HCT116 (cell line): ENCODE data around the gene TEX19. TPM values are rescaled to one million over a fixed set of nuclear protein-coding genes. Genes with fewer than 3 reads are reported as not detected.

Experiments used
- ATAC-seq: fragments of 200-7000 bp; cut with Tn5 transposase; 2 replicates; pipeline ENCODE4 v1.9.1; 2020; ENCODE audit warnings: mild to moderate bottlenecking, moderate library complexity
- BruUV-seq: library from RNA; stranded (reverse); fragments of 400-500 nt; replicated peaks from 2 replicates; lab custom pipeline; 2021; lab: Mats Ljungman, UMichigan
- CTCF ChIA-PET: fragments of 300-600 bp; sonication (Branson Sonifier 250); formaldehyde crosslinking; loops from one replicate; lab custom pipeline; 2021; ENCODE audit warnings: antibody characterized with exemption; lab: Charles Lee
- POLR2A ChIA-PET: fragments of 300-600, 350-600 bp; sonication (Branson Sonifier 250); formaldehyde crosslinking; loops from one replicate; lab custom pipeline; 2021; ENCODE audit warnings: antibody characterized with exemption; lab: Charles Lee
- RAD21 ChIA-PET, 2 experiments: fragments of 300-600 bp; sonication (Branson Sonifier 250); formaldehyde crosslinking; loops; one replicate each; lab custom pipeline; 2023; ENCODE audit warnings: low total read pairs in 2 of 2; ENCODE audit not compliant: uncharacterized antibody in 2 of 2, unreplicated experiment in 2 of 2, low non-redundant PET in 1 of 2; lab: Charles Lee
- DNase-seq: peaks from one replicate; pipeline ENCODE4 v3.0.0-alpha.2; 2010; ENCODE audit warnings: low read depth, low spot score
- H2AFZ ChIP-seq: fragments of 200-600 bp; shearing (Covaris generic), sonication (generic); 2 replicates; pipeline ENCODE4 v1.6.1; 2017; ENCODE audit warnings: low read depth, mixed run types, mixed read lengths, antibody characterized with exemption, low read length; ENCODE audit not compliant: poor library complexity, severe bottlenecking
- H3K27ac ChIP-seq: 2 replicates; pipeline ENCODE4 v1.5.1; 2012; ENCODE audit warnings: low read depth, low read length
- H3K27me3 ChIP-seq: fragments of 200-600 bp; sonication (generic); 2 replicates; pipeline ENCODE4 v1.6.1; 2016; ENCODE audit warnings: mixed run types, low read length, mixed read lengths; ENCODE audit not compliant: insufficient read depth
- H3K36me3 ChIP-seq, 2 experiments: fragments of 200-500 bp in 1 of 2; fragments of 200-600 bp in 1 of 2; sonication (Bioruptor generic) in 1 of 2; sonication (generic) in 1 of 2; 2 replicates each; pipeline versions ENCODE4 v1.5.1 to v1.6.1; 2014 to 2016; ENCODE audit warnings: low read length in 2 of 2, inconsistent platforms in 1 of 2, mixed read lengths in 1 of 2, mixed run types in 1 of 2; ENCODE audit not compliant: insufficient read depth in 2 of 2, control insufficient read depth in 1 of 2
- H3K4me1 ChIP-seq, 2 experiments: fragments of 200-600 bp in 1 of 2; sonication (generic) in 1 of 2; 2 replicates each; pipeline versions ENCODE4 v1.5.1 to v1.6.1; 2012 to 2017; ENCODE audit warnings: low read length in 2 of 2, inconsistent platforms in 1 of 2, mild to moderate bottlenecking in 1 of 2, mixed read lengths in 1 of 2, mixed run types in 1 of 2, moderate library complexity in 1 of 2; ENCODE audit not compliant: insufficient read depth in 2 of 2, control insufficient read depth in 1 of 2
- H3K4me2 ChIP-seq: fragments of 200-600 bp; sonication (generic); 2 replicates; pipeline ENCODE4 v1.6.1; 2017; ENCODE audit warnings: mixed run types, low read length, mixed read lengths
- H3K4me3 ChIP-seq, 2 experiments: fragments of 200-600 bp in 1 of 2; sonication (generic) in 1 of 2; replicated peaks in 1 of 2; 2 replicates each; pipeline ENCODE4 v1.5.1; 2011 to 2016; ENCODE audit warnings: low read length in 2 of 2, control low read depth in 1 of 2, low read depth in 1 of 2, mild to moderate bottlenecking in 1 of 2, mixed read lengths in 1 of 2, mixed run types in 1 of 2
- H3K79me2 ChIP-seq: fragments of 200-600 bp; sonication (generic); 2 replicates; pipeline ENCODE4 v1.6.1; 2017; ENCODE audit warnings: mild to moderate bottlenecking, mixed run types, low read length, moderate library complexity, mixed read lengths; ENCODE audit not compliant: insufficient read depth
- H3K9ac ChIP-seq: fragments of 200-600 bp; sonication (generic); 2 replicates; pipeline ENCODE4 v1.6.1; 2016; ENCODE audit warnings: low read length, mixed read lengths
- H3K9me2 ChIP-seq: fragments of 200-600 bp; sonication (generic), shearing (Covaris generic); 2 replicates; pipeline ENCODE4 v1.6.1; 2017; ENCODE audit warnings: mixed run types, mild to moderate bottlenecking, moderate library complexity; ENCODE audit not compliant: insufficient read depth
- H3K9me3 ChIP-seq, 2 experiments: fragments of 200-500 bp in 1 of 2; fragments of 200-600 bp in 1 of 2; sonication (Bioruptor generic) in 1 of 2; sonication (generic) in 1 of 2; 2 replicates each; pipeline ENCODE4 v1.6.1; 2014 to 2017; ENCODE audit warnings: low read length in 2 of 2, mixed read lengths in 2 of 2, inconsistent platforms in 1 of 2, low read depth in 1 of 2, mild to moderate bottlenecking in 1 of 2, mixed run types in 1 of 2, moderate library complexity in 1 of 2; ENCODE audit not compliant: control insufficient read depth in 1 of 2, insufficient read depth in 1 of 2
- H4K20me1 ChIP-seq: fragments of 200-600 bp; sonication (generic), shearing (Covaris generic); 2 replicates; pipeline ENCODE4 v1.6.1; 2017; ENCODE audit warnings: mixed run types, mild to moderate bottlenecking, moderate library complexity; ENCODE audit not compliant: insufficient read depth
- CEBPB ChIP-seq: IDR thresholded peaks from 2 replicates; pipeline ENCODE4 v1.6.1; 2012; ENCODE audit warnings: low read depth
- EGR1 ChIP-seq: IDR thresholded peaks from 2 replicates; pipeline ENCODE4 v1.6.1; 2012; ENCODE audit warnings: low read depth
- ELF1 ChIP-seq: IDR thresholded peaks from 2 replicates; pipeline ENCODE4 v1.6.1; 2012; ENCODE audit warnings: low read depth, borderline replicate concordance
- EZH2 ChIP-seq: fragments of 200-600 bp; sonication (generic); IDR thresholded peaks from 2 replicates; pipeline ENCODE4 v1.6.1; 2017; ENCODE audit warnings: antibody characterized with exemption, mixed run types
- EZH2phosphoT487 ChIP-seq: fragments of 200-600 bp; IDR thresholded peaks from 2 replicates; pipeline ENCODE4 v1.6.1; 2018; ENCODE audit warnings: antibody characterized with exemption, borderline replicate concordance
- FOSL1 ChIP-seq: IDR thresholded peaks from 2 replicates; pipeline ENCODE4 v1.6.1; 2012; ENCODE audit warnings: low read depth
- JUND ChIP-seq: IDR thresholded peaks from 2 replicates; pipeline ENCODE4 v1.6.1; 2012
- MAX ChIP-seq: IDR thresholded peaks from 2 replicates; pipeline ENCODE4 v1.6.1; 2012
- POLR2A ChIP-seq: IDR thresholded peaks from 2 replicates; pipeline ENCODE4 v1.7.0; 2011; ENCODE audit warnings: borderline replicate concordance; ENCODE audit not compliant: insufficient read depth, insufficient read length; ENCODE audit errors: extremely low read depth
- RAD21 ChIP-seq: IDR thresholded peaks from 2 replicates; pipeline ENCODE4 v1.6.1; 2012; ENCODE audit warnings: low read depth, mild to moderate bottlenecking
- SIN3A ChIP-seq: IDR thresholded peaks from 2 replicates; pipeline ENCODE4 v1.6.1; 2012; ENCODE audit warnings: low read depth
- SP1 ChIP-seq: IDR thresholded peaks from 2 replicates; pipeline ENCODE4 v1.6.1; 2012; ENCODE audit warnings: low read depth
- SRF ChIP-seq: IDR thresholded peaks from 2 replicates; pipeline ENCODE4 v1.6.1; 2012; ENCODE audit warnings: low read depth
- TCF7L2 ChIP-seq: IDR thresholded peaks from 2 replicates; pipeline ENCODE4 v1.7.0; 2011; ENCODE audit warnings: borderline replicate concordance, inconsistent platforms; ENCODE audit not compliant: insufficient read depth, insufficient read length; ENCODE audit errors: extremely low read depth
- YY1 ChIP-seq: IDR thresholded peaks from 2 replicates; pipeline ENCODE4 v1.6.1; 2011; ENCODE audit warnings: low read length, low read depth, moderate library complexity, mild to moderate bottlenecking; ENCODE audit not compliant: insufficient replicate concordance; ENCODE audit errors: extremely low read depth
- ZNF274 ChIP-seq: fragments of 200-500 bp; sonication (Bioruptor generic); IDR thresholded peaks from 2 replicates; pipeline ENCODE4 v1.6.1; 2014; ENCODE audit warnings: mild to moderate bottlenecking, low read depth, low read length, inconsistent platforms
- intact Hi-C: fragments of 100-400 bp; cut with micrococcal nuclease; formaldehyde crosslinking; loops from 2 replicates; pipeline ENCODE4 v1.10.0; 2022
- total RNA-seq: library from RNA; stranded (reverse); gene quantifications from one replicate; pipeline ENCODE4 v1.2.1, GENCODE V29; 2021; ENCODE audit not compliant: unreplicated experiment

The TEX19 gene
- total RNA-seq, 1 experiment from 2014 or later = 2.1 TPM

- TF ChIP-seq SIN3A = no peak
Measured at GRCh38 chr17:82314012-82314726, 44.9 kb upstream of the TEX19 start (continued).

- no peak overlapping the region for H3K9ac ChIP-seq
- ChIA-PET CTCF (interaction anchor here (0.7 kb wide), 1 partner anchor 72 kb away, joined by 4 read pairs; no protein-coding TSS in a partner anchor), POLR2A (no interaction called here), RAD21 (no interaction called here)
- H3K27ac ChIP-seq = no peak overlapping the region
- H3K4me1 ChIP-seq = no peaks in the 10 kb centered on the region
- H2AFZ ChIP-seq = no peak overlapping the region
- intact Hi-C loops = no loop called here
- H3K36me3 ChIP-seq = no peaks in the 10 kb centered on the region
- no peaks in the 10 kb centered on the region for H3K9me2 ChIP-seq
- TF ChIP-seq MAX = no peak
- TF ChIP-seq FOSL1 = no peak
- no peak for TF ChIP-seq ELF1
- TF ChIP-seq SRF = no peak
- TF ChIP-seq ZNF274 = no peak
- TF ChIP-seq RAD21 = no peak
- TF ChIP-seq SIN3A = no peak
- TF ChIP-seq YY1 = no peak
- no peak for TF ChIP-seq JUND
- no peak for TF ChIP-seq POLR2A
- TF ChIP-seq CEBPB = no peak
- no peak for TF ChIP-seq SP1
- no peak for TF ChIP-seq EZH2
- no peak for TF ChIP-seq EZH2phosphoT487
- TF ChIP-seq TCF7L2 = no peak
- TF ChIP-seq EGR1 = no peak
- no peaks in the 10 kb centered on the region for H4K20me1 ChIP-seq
- ATAC-seq (no peak), DNase-seq (no peak)
- no TSS peak for BruUV-seq
- H3K9me3 ChIP-seq = peaks cover 0 to 21% of the 10 kb centered on the region in 2 experiments; a peak in 1 of 4 replicates
- no peak overlapping the region for H3K4me2 ChIP-seq
- no peaks in the 10 kb centered on the region for H3K79me2 ChIP-seq
- no peak overlapping the region for H3K4me3 ChIP-seq
- H3K27me3 ChIP-seq = peaks cover 5% of the 10 kb centered on the region; the same call in 1 of the 2 replicates
Measured at GRCh38 chr17:82314727-82315605, 44.1 kb upstream of the TEX19 start.
